ENCODE data around the gene ACOT2.
A peak's percentile ranks its signal among the peaks of the same experiment; 100 is the strongest.
"Not testable (repeated sequence)": the region's sequence is repeated elsewhere in the genome, so short reads cannot be mapped to it uniquely, and the experiment has no call there.

ACOT2 gene

GRCh38 chr14:73567951-73568885, 795 bp upstream of the ACOT2 start:
- DNase-seq = peak; percentile 29

GRCh38 chr14:73568886-73569184, 178 bp upstream of the ACOT2 start:
- DNase-seq = not testable (repeated sequence)

GRCh38 chr14:73570913-73571312, 1.9 kb downstream of the ACOT2 start:
- peak; percentile 79 for DNase-seq

- not testable (repeated sequence) for DNase-seq
These were observed 4.0 kb downstream of the ACOT2 start for GRCh38 chr14:73573034-73573433.

GRCh38 chr14:73573740-73574139, 4.7 kb downstream of the ACOT2 start:
- not testable (repeated sequence) for DNase-seq

GRCh38 chr14:73574251-73574650, 5.2 kb downstream of the ACOT2 start:
- DNase-seq = not testable (repeated sequence)

GRCh38 chr14:73576391-73576790, 7.4 kb downstream of the ACOT2 start:
- DNase-seq = no peak

GRCh38 chr14:73577214-73577613, 8.2 kb downstream of the ACOT2 start:
- DNase-seq = not testable (repeated sequence)

- not testable (repeated sequence) for DNase-seq
These were observed 13.3 kb downstream of the ACOT2 start for GRCh38 chr14:73582102-73582979.

GRCh38 chr14:73588695-73589094, 19.7 kb downstream of the ACOT2 start:
- DNase-seq = no peak

GRCh38 chr14:73589116-73589515, 20.1 kb downstream of the ACOT2 start:
- DNase-seq = no peak

- DNase-seq = not testable (repeated sequence)
These were observed 21.6 kb downstream of the ACOT2 start for GRCh38 chr14:73590673-73591004.

- DNase-seq = peak; percentile 55
These were observed 22.9 kb downstream of the ACOT2 start, which contains the start of gene ACOT4 for GRCh38 chr14:73591690-73592449. ACOT4 (plus strand) TSS chr14:73591873; CDS start chr14:73591960, 87 bp downstream.

GRCh38 chr14:73594491-73594890, 25.5 kb downstream of the ACOT2 start:
- no peak for DNase-seq

GRCh38 chr14:73599499-73599898, 30.5 kb downstream of the ACOT2 start:
- no peak for DNase-seq

- no peak for DNase-seq
These were observed 34.0 kb downstream of the ACOT2 start for GRCh38 chr14:73602994-73603393.

GRCh38 chr14:73606271-73606670, 37.3 kb downstream of the ACOT2 start:
- DNase-seq = no peak

- DNase-seq = no peak
These were observed 38.2 kb downstream of the ACOT2 start for GRCh38 chr14:73607241-73607640.

- no peak for DNase-seq
These were observed 41.7 kb downstream of the ACOT2 start for GRCh38 chr14:73610687-73611086.

- DNase-seq = peak; percentile 69
These were observed 43.5 kb downstream of the ACOT2 start, which contains the start of gene ACOT6 for GRCh38 chr14:73612339-73613045. ACOT6 (plus strand) TSS chr14:73612517; CDS start chr14:73612572, 55 bp downstream.

- no peak for DNase-seq
These were observed 44.0 kb downstream of the ACOT2 start for GRCh38 chr14:73613046-73613383.

GRCh38 chr14:73613419-73613963, 44.5 kb downstream of the ACOT2 start:
- DNase-seq = no peak

Measured in CD4-positive, alpha-beta T cell treated with Interleukin-17A for 1 hour (primary cell).